ENCODE data around the gene BACH2. TPM values are rescaled to one million over a fixed set of nuclear protein-coding genes. Genes with fewer than 3 reads are reported as not detected.

BACH2 gene
- total and polyA plus RNA-seq, 2 donors (not counting 1 experiment from before 2014, with no cell fraction given), result 2.2 to 2.6 TPM

- Histone ChIP-seq H3K9ac (ENCODE audit: insufficient read depth, low read length) (no peak overlapping the region), H4K20me1 (ENCODE audit: control insufficient read depth, extremely low read depth, insufficient read depth, low read length) (no peaks in the 10 kb centered on the region), H3K9me3 (ENCODE audit: control insufficient read depth, insufficient read depth, low read depth, low read length) (no peaks in the 10 kb centered on the region), H2AFZ (ENCODE audit: low read length) (no peak overlapping the region), H3K27ac (ENCODE audit: insufficient read depth, low read length) (no peak overlapping the region), H3K4me1 (ENCODE audit: control insufficient read depth, extremely low read depth, insufficient read depth, low read length) (no peaks in the 10 kb centered on the region), H3K4me2 (ENCODE audit: extremely low read depth, insufficient read depth, low read length) (no peak overlapping the region), H3K79me2 (ENCODE audit: control insufficient read depth, insufficient read depth, low read length) (no peaks in the 10 kb centered on the region), H3K27me3 (ENCODE audit: control insufficient read depth, insufficient read depth, low read length) (no peaks in the 10 kb centered on the region), H3K36me3 (ENCODE audit: control insufficient read depth, insufficient read depth, low read length) (no peaks in the 10 kb centered on the region), H3K4me3 (replicated peaks in 1 of 4; ENCODE audit: control extremely low read depth in 1 of 4, insufficient read depth in 1 of 4, low read depth in 3 of 4, low read length in 4 of 4) (no peak overlapping the region)
- no peak for DNase-seq (ENCODE audit: low read depth in 2 of 2)
- TF ChIP-seq CTCF (conservative IDR thresholded peaks at IDR 0.05 in 1 of 2, IDR thresholded peaks at IDR 0.05 in 1 of 2; ENCODE audit: low read depth in 1 of 2, low read length in 2 of 2), result no peak
- TF ChIP-seq EZH2 (IDR thresholded peaks at IDR 0.05; ENCODE audit: low read length, missing control alignments), result no peak
These were observed 183.3 kb downstream of the BACH2 start for GRCh38 chr6:90113389-90113788.

GRCh38 chr6:90111387-90111786 lies 185.3 kb downstream of the BACH2 start:
- H3K4me1 ChIP-seq (ENCODE audit: control insufficient read depth, extremely low read depth, insufficient read depth, low read length), result no peaks in the 10 kb centered on the region

GRCh38 chr6:90110971-90111370 lies 185.7 kb downstream of the BACH2 start:
- H3K36me3 ChIP-seq (ENCODE audit: control insufficient read depth, insufficient read depth, low read length), result no peaks in the 10 kb centered on the region
- no peak overlapping the region for H3K27ac ChIP-seq (ENCODE audit: insufficient read depth, low read length)
- H3K79me2 ChIP-seq (ENCODE audit: control insufficient read depth, insufficient read depth, low read length), result no peaks in the 10 kb centered on the region
- H3K4me1 ChIP-seq (ENCODE audit: control insufficient read depth, extremely low read depth, insufficient read depth, low read length), result no peaks in the 10 kb centered on the region
- no peak overlapping the region for H2AFZ ChIP-seq (ENCODE audit: low read length)
- no peaks in the 10 kb centered on the region for H3K9me3 ChIP-seq (ENCODE audit: control insufficient read depth, insufficient read depth, low read depth, low read length)
- H3K4me3 ChIP-seq (replicated peaks in 1 of 4; ENCODE audit: control extremely low read depth in 1 of 4, insufficient read depth in 1 of 4, low read depth in 3 of 4, low read length in 4 of 4), result no peak overlapping the region
- H3K9ac ChIP-seq (ENCODE audit: insufficient read depth, low read length), result no peak overlapping the region
- H3K27me3 ChIP-seq (ENCODE audit: control insufficient read depth, insufficient read depth, low read length), result no peaks in the 10 kb centered on the region
- no peaks in the 10 kb centered on the region for H4K20me1 ChIP-seq (ENCODE audit: control insufficient read depth, extremely low read depth, insufficient read depth, low read length)
- no peak for TF ChIP-seq CTCF (conservative IDR thresholded peaks at IDR 0.05 in 1 of 2, IDR thresholded peaks at IDR 0.05 in 1 of 2; ENCODE audit: low read depth in 1 of 2, low read length in 2 of 2)
- no peak for TF ChIP-seq EZH2 (IDR thresholded peaks at IDR 0.05; ENCODE audit: low read length, missing control alignments)
- no peak for DNase-seq (ENCODE audit: low read depth in 2 of 2)
- no peak overlapping the region for H3K4me2 ChIP-seq (ENCODE audit: extremely low read depth, insufficient read depth, low read length)

More at GRCh38 chr6:90111387-90111786, 185.3 kb downstream of the BACH2 start:
- Histone ChIP-seq H3K9ac (ENCODE audit: insufficient read depth, low read length) (no peak overlapping the region), H3K27me3 (ENCODE audit: control insufficient read depth, insufficient read depth, low read length) (no peaks in the 10 kb centered on the region), H3K4me3 (replicated peaks in 1 of 4; ENCODE audit: control extremely low read depth in 1 of 4, insufficient read depth in 1 of 4, low read depth in 3 of 4, low read length in 4 of 4) (no peak overlapping the region), H2AFZ (ENCODE audit: low read length) (no peak overlapping the region), H3K79me2 (ENCODE audit: control insufficient read depth, insufficient read depth, low read length) (no peaks in the 10 kb centered on the region), H3K4me2 (ENCODE audit: extremely low read depth, insufficient read depth, low read length) (no peak overlapping the region), H3K27ac (ENCODE audit: insufficient read depth, low read length) (no peak overlapping the region), H3K36me3 (ENCODE audit: control insufficient read depth, insufficient read depth, low read length) (no peaks in the 10 kb centered on the region), H3K9me3 (ENCODE audit: control insufficient read depth, insufficient read depth, low read depth, low read length) (no peaks in the 10 kb centered on the region), H4K20me1 (ENCODE audit: control insufficient read depth, extremely low read depth, insufficient read depth, low read length) (no peaks in the 10 kb centered on the region)
- no peak for DNase-seq (ENCODE audit: low read depth in 2 of 2)
- TF ChIP-seq EZH2 (IDR thresholded peaks at IDR 0.05; ENCODE audit: low read length, missing control alignments), result no peak
- no peak for TF ChIP-seq CTCF (conservative IDR thresholded peaks at IDR 0.05 in 1 of 2, IDR thresholded peaks at IDR 0.05 in 1 of 2; ENCODE audit: low read depth in 1 of 2, low read length in 2 of 2)

All from fibroblast of lung (primary cell).